OCI-LY3 (cell line): Measurements from ENCODE around the gene CAMTA1.

Experiments
- H2AFZ ChIP-seq: fragments of 200-600, 300-600 bp; shearing (Covaris generic); 2 replicates; pipeline ENCODE4 v1.6.0; 2014; ENCODE audit warnings: antibody characterized with exemption, low read depth, low read length
- H3K27ac ChIP-seq: fragments of 200-600, 300-600 bp; sonication (generic); 2 replicates; pipeline ENCODE4 v1.5.1; 2014; ENCODE audit warnings: mild to moderate bottlenecking, low read length, moderate library complexity, mixed read lengths
- H3K27me3 ChIP-seq: fragments of 200-600, 300-600 bp; sonication (generic); 2 replicates; pipeline ENCODE4 v1.6.1; 2014; ENCODE audit warnings: low read depth, low read length, mixed read lengths
- H3K36me3 ChIP-seq: fragments of 200-600, 300-600 bp; sonication (generic); replicated peaks from 2 replicates; pipeline ENCODE3; 2014; ENCODE audit warnings: low read depth, low read length, mixed read lengths
- H3K4me1 ChIP-seq: fragments of 300-600, 200-600 bp; sonication (generic); 2 replicates; pipeline ENCODE4 v1.6.1; 2014; ENCODE audit warnings: low read length, mixed read lengths
- H3K4me2 ChIP-seq: fragments of 200-600, 300-600 bp; sonication (generic); 2 replicates; pipeline ENCODE4 v1.6.1; 2014; ENCODE audit warnings: low read length, mixed read lengths
- H3K4me3 ChIP-seq: fragments of 300-600, 200-600 bp; sonication (generic); 2 replicates; pipeline ENCODE4 v1.5.1; 2014; ENCODE audit warnings: antibody characterized with exemption, mild to moderate bottlenecking, low read length, moderate library complexity
- H3K79me2 ChIP-seq: fragments of 300-600, 200-600 bp; shearing (Covaris generic); 2 replicates; pipeline ENCODE4 v1.6.1; 2014; ENCODE audit warnings: mild to moderate bottlenecking, low read length, mixed read lengths
- H3K9ac ChIP-seq: fragments of 300-600, 200-600 bp; shearing (Covaris generic); 2 replicates; pipeline ENCODE4 v1.6.0; 2014; ENCODE audit warnings: mild to moderate bottlenecking, low read length, moderate library complexity
- H3K9me3 ChIP-seq: fragments of 200-600, 300-600 bp; shearing (Covaris generic); 2 replicates; pipeline ENCODE4 v1.6.1; 2014; ENCODE audit warnings: low read length, mixed read lengths; ENCODE audit not compliant: insufficient read depth
- H4K20me1 ChIP-seq: fragments of 200-600, 300-600 bp; sonication (generic); 2 replicates; pipeline ENCODE4 v1.6.1; 2016; ENCODE audit warnings: low read length, mixed read lengths; ENCODE audit not compliant: insufficient read depth
- EZH2phosphoT487 ChIP-seq: fragments of 200-600 bp; shearing (Covaris generic); IDR thresholded peaks from 2 replicates; pipeline ENCODE4 v1.6.1; 2018; ENCODE audit warnings: antibody characterized with exemption, mixed run types, low read depth
- TF ChIP-seq, protein P1 (sequence below): fragments of 200-600, 300-600 bp; sonication (generic); IDR thresholded peaks from 2 replicates; pipeline ENCODE4 v1.5.1; 2014; ENCODE audit warnings: antibody characterized with exemption, low read length, low read depth

Gene CAMTA1

DNA sequence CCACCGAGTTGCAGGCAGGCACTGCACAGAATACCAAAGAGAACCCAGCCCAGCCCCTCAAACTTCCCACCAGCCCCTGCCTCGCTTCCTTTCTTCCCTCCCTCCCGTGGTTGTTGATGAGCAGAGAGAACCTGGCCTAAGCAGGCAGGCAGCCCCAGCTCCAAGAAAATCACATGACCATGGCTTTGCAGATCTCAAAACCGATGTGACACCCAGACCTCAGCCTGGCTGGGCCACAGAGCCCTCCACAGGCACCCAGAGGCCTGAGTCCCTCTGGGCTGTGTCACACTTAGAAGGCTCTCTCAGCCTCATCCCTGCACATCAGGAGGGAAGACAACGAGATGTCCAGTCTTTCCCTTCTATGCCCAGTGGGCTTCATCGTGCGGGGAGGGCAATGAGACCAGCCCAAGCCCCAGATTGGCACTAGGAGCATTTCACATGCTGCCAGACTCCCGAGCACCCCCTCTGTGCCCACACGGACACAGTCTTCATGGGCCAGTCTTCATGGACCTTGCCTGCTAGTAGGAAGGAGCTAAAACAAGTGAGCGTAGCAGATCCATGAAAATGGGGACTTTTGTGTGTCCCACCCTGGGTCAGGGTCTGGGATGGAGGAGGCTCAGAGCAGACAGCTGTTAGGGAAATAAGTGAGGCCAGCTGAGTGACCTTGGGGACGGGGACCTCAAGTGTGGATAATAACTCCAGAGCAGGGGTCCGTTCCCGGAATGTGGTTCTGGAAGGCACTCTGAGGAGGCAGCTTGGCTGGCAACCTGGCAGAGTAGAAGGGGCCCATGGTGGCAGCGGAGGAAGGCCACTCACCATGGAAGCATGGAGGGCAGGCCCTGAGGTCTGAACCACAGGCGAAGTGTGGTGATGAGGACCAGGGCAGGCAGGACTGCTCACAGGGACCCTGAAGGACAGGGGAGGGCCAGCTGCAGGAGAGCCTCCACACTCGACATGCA is 781.4 kb downstream of the CAMTA1 start:
- H3K27ac ChIP-seq = no peak overlapping the region
- no peaks in the 10 kb centered on the region for H3K4me1 ChIP-seq
- TF ChIP-seq, protein P1, sequence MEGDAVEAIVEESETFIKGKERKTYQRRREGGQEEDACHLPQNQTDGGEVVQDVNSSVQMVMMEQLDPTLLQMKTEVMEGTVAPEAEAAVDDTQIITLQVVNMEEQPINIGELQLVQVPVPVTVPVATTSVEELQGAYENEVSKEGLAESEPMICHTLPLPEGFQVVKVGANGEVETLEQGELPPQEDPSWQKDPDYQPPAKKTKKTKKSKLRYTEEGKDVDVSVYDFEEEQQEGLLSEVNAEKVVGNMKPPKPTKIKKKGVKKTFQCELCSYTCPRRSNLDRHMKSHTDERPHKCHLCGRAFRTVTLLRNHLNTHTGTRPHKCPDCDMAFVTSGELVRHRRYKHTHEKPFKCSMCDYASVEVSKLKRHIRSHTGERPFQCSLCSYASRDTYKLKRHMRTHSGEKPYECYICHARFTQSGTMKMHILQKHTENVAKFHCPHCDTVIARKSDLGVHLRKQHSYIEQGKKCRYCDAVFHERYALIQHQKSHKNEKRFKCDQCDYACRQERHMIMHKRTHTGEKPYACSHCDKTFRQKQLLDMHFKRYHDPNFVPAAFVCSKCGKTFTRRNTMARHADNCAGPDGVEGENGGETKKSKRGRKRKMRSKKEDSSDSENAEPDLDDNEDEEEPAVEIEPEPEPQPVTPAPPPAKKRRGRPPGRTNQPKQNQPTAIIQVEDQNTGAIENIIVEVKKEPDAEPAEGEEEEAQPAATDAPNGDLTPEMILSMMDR = no peak
- no peak for TF ChIP-seq EZH2phosphoT487
- H4K20me1 ChIP-seq = no peaks in the 10 kb centered on the region
- H3K27me3 ChIP-seq = no peaks in the 10 kb centered on the region
- no peaks in the 10 kb centered on the region for H3K79me2 ChIP-seq
- H3K4me3 ChIP-seq = no peak overlapping the region
- H3K9me3 ChIP-seq = no peaks in the 10 kb centered on the region
- no peaks in the 10 kb centered on the region for H3K36me3 ChIP-seq
- H3K4me2 ChIP-seq = no peak overlapping the region
- H2AFZ ChIP-seq = no peak overlapping the region
- no peak overlapping the region for H3K9ac ChIP-seq

DNA sequence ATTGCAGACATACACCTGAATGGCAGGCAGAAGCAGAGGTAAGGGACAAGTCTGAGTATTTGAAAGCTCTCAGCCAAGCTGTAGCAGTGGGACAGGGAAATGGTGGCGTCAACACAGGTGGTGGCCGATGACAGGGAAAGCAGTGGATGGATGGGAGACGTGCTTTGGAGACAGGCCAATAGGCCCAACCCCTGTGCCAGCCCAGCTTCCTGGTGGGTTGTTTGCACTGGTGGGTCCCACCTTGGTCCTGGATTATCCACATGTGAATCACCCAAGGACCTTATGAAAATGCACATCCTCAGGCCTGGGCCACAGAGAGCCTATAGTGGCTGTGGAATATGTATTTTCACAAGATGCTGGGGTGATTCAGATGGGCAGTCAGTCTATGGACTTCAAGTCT is 782.1 kb downstream of the CAMTA1 start:
- no peak for TF ChIP-seq EZH2phosphoT487
- TF ChIP-seq, protein P1 = no peak
- Histone ChIP-seq H3K27me3 (no peaks in the 10 kb centered on the region), H3K9me3 (no peaks in the 10 kb centered on the region), H2AFZ (no peak overlapping the region), H3K27ac (no peak overlapping the region), H4K20me1 (no peaks in the 10 kb centered on the region), H3K4me3 (no peak overlapping the region), H3K4me1 (no peaks in the 10 kb centered on the region), H3K4me2 (no peak overlapping the region), H3K79me2 (no peaks in the 10 kb centered on the region), H3K9ac (no peak overlapping the region), H3K36me3 (no peaks in the 10 kb centered on the region)

- Histone ChIP-seq H3K9me3 (no peaks in the 10 kb centered on the region), H3K9ac (no peak overlapping the region), H3K36me3 (no peaks in the 10 kb centered on the region), H2AFZ (no peak overlapping the region), H3K4me3 (no peak overlapping the region), H3K4me2 (no peak overlapping the region), H4K20me1 (no peaks in the 10 kb centered on the region), H3K27ac (no peak overlapping the region), H3K79me2 (no peaks in the 10 kb centered on the region), H3K4me1 (no peaks in the 10 kb centered on the region), H3K27me3 (no peaks in the 10 kb centered on the region)
- TF ChIP-seq EZH2phosphoT487 = no peak
- TF ChIP-seq, protein P1 = no peak
These were observed 782.8 kb downstream of the CAMTA1 start for GRCh38 chr1:7568053-7568452.

GRCh38 chr1:7568901-7569524 is 783.8 kb downstream of the CAMTA1 start:
- Histone ChIP-seq H2AFZ (no peak overlapping the region), H3K4me1 (no peaks in the 10 kb centered on the region), H3K27ac (no peak overlapping the region), H3K9me3 (no peaks in the 10 kb centered on the region), H3K4me3 (no peak overlapping the region), H3K36me3 (no peaks in the 10 kb centered on the region), H3K9ac (no peak overlapping the region), H4K20me1 (no peaks in the 10 kb centered on the region), H3K4me2 (no peak overlapping the region), H3K79me2 (no peaks in the 10 kb centered on the region), H3K27me3 (no peaks in the 10 kb centered on the region)
- TF ChIP-seq EZH2phosphoT487 = no peak
- TF ChIP-seq, protein P1 = no peak
